IMR-90 (cell line): ENCODE measurements around the gene ATP4A. TPM values are rescaled to one million over a fixed set of nuclear protein-coding genes. Genes with fewer than 3 reads are reported as not detected.

Experiments
- ATAC-seq: fragments of 200-7000 bp; cut with Tn5 transposase; 2 replicates; pipeline ENCODE4 v1.9.1; 2020; ENCODE audit warnings: low read depth, mild to moderate bottlenecking, moderate library complexity
- BruUV-seq: library from RNA; stranded (reverse); fragments of 400-500 nt; replicated peaks from 2 replicates; lab custom pipeline; 2021; lab: Mats Ljungman, UMichigan
- CTCF ChIA-PET: fragments of 300-600 bp; formaldehyde crosslinking; extraction: SDS; loops from one replicate; lab custom pipeline; 2021; ENCODE audit warnings: antibody characterized with exemption; lab: Yijun Ruan, JAX
- POLR2A ChIA-PET: fragments of 300-600 bp; sonication (Branson Sonifier 250); formaldehyde crosslinking; loops from one replicate; lab custom pipeline; 2022; ENCODE audit warnings: antibody characterized with exemption; ENCODE audit not compliant: unreplicated experiment; lab: Charles Lee
- DNase-seq: peaks from one replicate; pipeline ENCODE4 v3.0.0; 2013
- H2AFZ ChIP-seq: replicated peaks from 2 replicates; pipeline ENCODE3; 2013; ENCODE audit warnings: low read length, mild to moderate bottlenecking; ENCODE audit not compliant: poor library complexity
- H2AK5ac ChIP-seq: 2 replicates; pipeline ENCODE4 v1.6.1; 2013; ENCODE audit warnings: low read depth, low read length, inconsistent platforms
- H2AK9ac ChIP-seq: replicated peaks from 2 replicates; pipeline ENCODE3; 2013; ENCODE audit warnings: mild to moderate bottlenecking, low read depth, low read length, moderate library complexity; ENCODE audit not compliant: poor library complexity
- H2BK120ac ChIP-seq: 2 replicates; pipeline ENCODE4 v1.6.1; 2013; ENCODE audit warnings: low read depth, low read length, inconsistent platforms
- H2BK15ac ChIP-seq: 3 replicates; pipeline ENCODE4 v1.6.1; 2013; ENCODE audit warnings: low read depth, low read length, inconsistent platforms
- H2BK20ac ChIP-seq: 2 replicates; pipeline ENCODE4 v1.6.1; 2013; ENCODE audit warnings: low read depth, mild to moderate bottlenecking, inconsistent platforms, low read length, moderate library complexity
- H2BK5ac ChIP-seq: 2 replicates; pipeline ENCODE4 v1.6.1; 2013; ENCODE audit warnings: mild to moderate bottlenecking, low read depth, low read length, inconsistent platforms; ENCODE audit not compliant: poor library complexity, severe bottlenecking
- H3K14ac ChIP-seq: replicated peaks from 2 replicates; pipeline ENCODE4 v1.6.1; 2013; ENCODE audit warnings: low read depth, low read length, inconsistent platforms
- H3K18ac ChIP-seq: 2 replicates; pipeline ENCODE4 v1.6.1; 2013; ENCODE audit warnings: low read depth, low read length, control low read depth
- H3K23ac ChIP-seq: 2 replicates; pipeline ENCODE4 v1.6.1; 2013; ENCODE audit warnings: low read depth, low read length, inconsistent platforms
- H3K27ac ChIP-seq: 2 replicates; pipeline ENCODE4 v1.5.1; 2013; ENCODE audit warnings: mild to moderate bottlenecking, control low read depth, low read length; ENCODE audit not compliant: insufficient read depth
- H3K27me3 ChIP-seq: 2 replicates; pipeline ENCODE4 v1.6.1; 2013; ENCODE audit warnings: low read length; ENCODE audit not compliant: control insufficient read depth, insufficient read depth
- H3K36me3 ChIP-seq: 2 replicates; pipeline ENCODE4 v1.6.1; 2013; ENCODE audit warnings: low read length, mixed read lengths; ENCODE audit not compliant: control insufficient read depth, insufficient read depth
- H3K4ac ChIP-seq: 2 replicates; pipeline ENCODE4 v1.6.1; 2013; ENCODE audit warnings: low read depth, low read length, inconsistent platforms
- H3K4me1 ChIP-seq: 2 replicates; pipeline ENCODE4 v1.6.1; 2013; ENCODE audit warnings: low read length, mixed read lengths; ENCODE audit not compliant: control insufficient read depth, insufficient read depth
- H3K4me2 ChIP-seq: 2 replicates; pipeline ENCODE4 v1.6.1; 2013; ENCODE audit warnings: low read depth, mild to moderate bottlenecking, control low read depth, low read length, moderate library complexity
- H3K4me3 ChIP-seq: 2 replicates; pipeline ENCODE4 v1.5.1; 2013; ENCODE audit warnings: low read depth, mild to moderate bottlenecking, control low read depth, low read length, moderate library complexity; ENCODE audit not compliant: insufficient read depth
- H3K56ac ChIP-seq: 2 replicates; pipeline ENCODE4 v1.6.1; 2013; ENCODE audit warnings: low read length, inconsistent platforms; ENCODE audit not compliant: insufficient read depth; ENCODE audit errors: extremely low read depth
- H3K79me1 ChIP-seq, 2 experiments: 2 replicates each; pipeline ENCODE4 v1.6.1; 2013; ENCODE audit warnings: low read length in 2 of 2, inconsistent platforms in 1 of 2, low read depth in 1 of 2
- H3K9ac ChIP-seq: 2 replicates; pipeline ENCODE4 v1.6.1; 2013; ENCODE audit warnings: low read depth, low read length, control low read depth
- H3K9me1 ChIP-seq: 2 replicates; pipeline ENCODE4 v1.6.1; 2013; ENCODE audit warnings: low read length, inconsistent platforms; ENCODE audit not compliant: insufficient read depth
- H3K9me3 ChIP-seq: 2 replicates; pipeline ENCODE4 v1.6.1; 2013; ENCODE audit warnings: low read length; ENCODE audit not compliant: control insufficient read depth, insufficient read depth
- H4K20me1 ChIP-seq: 2 replicates; pipeline ENCODE4 v1.6.1; 2013; ENCODE audit warnings: low read length, inconsistent platforms; ENCODE audit not compliant: insufficient read depth
- H4K5ac ChIP-seq: 2 replicates; pipeline ENCODE4 v1.6.1; 2013; ENCODE audit warnings: mild to moderate bottlenecking, low read depth, low read length, control low read depth
- H4K8ac ChIP-seq, 2 experiments: 2 replicates each; pipeline ENCODE4 v1.6.1; 2013; ENCODE audit warnings: low read depth in 2 of 2, low read length in 2 of 2, control low read depth in 1 of 2, inconsistent platforms in 1 of 2
- H4K91ac ChIP-seq: 2 replicates; pipeline ENCODE4 v1.6.1; 2013; ENCODE audit warnings: low read depth, low read length, inconsistent platforms; ENCODE audit not compliant: insufficient read depth
- BHLHE40 ChIP-seq: fragments of 150-350 bp; IDR thresholded peaks from 2 replicates; pipeline ENCODE4 v1.6.1; 2016; ENCODE audit warnings: mild to moderate bottlenecking, low read depth, low read length
- CEBPB ChIP-seq: IDR thresholded peaks from 2 replicates; pipeline ENCODE4 v1.6.1; 2012; ENCODE audit warnings: low read depth, low read length, improper control_type of control experiment
- CHD1 ChIP-seq: IDR thresholded peaks from 2 replicates; pipeline ENCODE4 v1.6.1; 2012; ENCODE audit warnings: low read depth, low read length, improper control_type of control experiment
- ELK1 ChIP-seq: fragments of 150-350 bp; IDR thresholded peaks from 2 replicates; pipeline ENCODE4 v1.6.1; 2016; ENCODE audit warnings: low read depth, mild to moderate bottlenecking, low read length, moderate library complexity, borderline replicate concordance
- FOS ChIP-seq: fragments of 150-350 bp; IDR thresholded peaks from 2 replicates; pipeline ENCODE4 v1.6.1; 2016; ENCODE audit warnings: low read depth, low read length
- MAFK ChIP-seq: IDR thresholded peaks from 2 replicates; pipeline ENCODE4 v1.6.1; 2012; ENCODE audit warnings: low read depth, low read length, improper control_type of control experiment
- MAZ ChIP-seq: IDR thresholded peaks from 2 replicates; pipeline ENCODE4 v1.6.1; 2012; ENCODE audit warnings: low read depth, mild to moderate bottlenecking, low read length, improper control_type of control experiment, moderate library complexity, borderline replicate concordance
- MXI1 ChIP-seq: IDR thresholded peaks from 2 replicates; pipeline ENCODE4 v1.6.1; 2012; ENCODE audit warnings: low read depth, mild to moderate bottlenecking, low read length, moderate library complexity, borderline replicate concordance
- NFE2L2 ChIP-seq: fragments of 150-350 bp; IDR thresholded peaks from 2 replicates; pipeline ENCODE4 v1.6.1; 2016; ENCODE audit warnings: low read depth, mild to moderate bottlenecking, low read length
- POLR2A ChIP-seq: IDR thresholded peaks from 2 replicates; pipeline ENCODE4 v1.6.1; 2012; ENCODE audit warnings: mild to moderate bottlenecking, low read depth, low read length
- RAD21 ChIP-seq: IDR thresholded peaks from 2 replicates; pipeline ENCODE4 v1.6.1; 2012; ENCODE audit warnings: low read length, improper control_type of control experiment
- RCOR1 ChIP-seq: IDR thresholded peaks from 2 replicates; pipeline ENCODE4 v1.6.1; 2012; ENCODE audit warnings: mild to moderate bottlenecking, low read length, improper control_type of control experiment; ENCODE audit not compliant: insufficient replicate concordance
- RFX5 ChIP-seq: IDR thresholded peaks from 2 replicates; pipeline ENCODE4 v1.8.0; 2012; ENCODE audit warnings: low read depth, mild to moderate bottlenecking, low read length, moderate library complexity
- SMC3 ChIP-seq: fragments of 150-350 bp; IDR thresholded peaks from 2 replicates; pipeline ENCODE4 v1.6.1; 2016; ENCODE audit warnings: low read depth, mild to moderate bottlenecking, antibody characterized with exemption, low read length, moderate library complexity
- USF2 ChIP-seq: fragments of 150-350 bp; IDR thresholded peaks from 2 replicates; pipeline ENCODE4 v1.6.1; 2017; ENCODE audit warnings: mild to moderate bottlenecking, antibody characterized with exemption, low read length, low read depth
- WGBS, 2 experiments: methylation state at CpG; one replicate each; pipeline versions ENCODE4 v1.1.5 to v1.1.7; 2013; ENCODE audit warnings: missing lambda C conversion rate in 2 of 2; ENCODE audit not compliant: insufficient read length in 1 of 2; ENCODE audit errors: extremely low coverage in 2 of 2; 5-methylcytosine and 5-hydroxymethylcytosine counted together
- dilution Hi-C: fragments of 300-500 bp; cut with HindIII; formaldehyde crosslinking; loops from one replicate; pipeline ENCODE4 v1.14.3; 2018; ENCODE audit warnings: low sequenced_read_pairs; ENCODE audit not compliant: unreplicated experiment
- in situ Hi-C: fragments of 300-500 bp; cut with MboI; formaldehyde crosslinking; loops from 3 replicates; pipeline ENCODE4 v1.14.3; 2019; ENCODE audit warnings: low sequenced_read_pairs, inconsistent platforms, mixed read lengths
- intact Hi-C: fragments of 100-400 bp; cut with micrococcal nuclease; formaldehyde crosslinking; loops from 2 replicates; pipeline ENCODE4 v1.10.0; 2022
- polyA plus RNA-seq, 3 experiments: library from polyadenylated mRNA; depleted of rRNA; stranded (reverse); fragments of >200 nt; gene quantifications; 2 replicates each; pipeline ENCODE4 v1.2.3, GENCODE V29; 2012; ENCODE audit warnings: low replicate concordance in 1 of 3
- total RNA-seq: library from RNA; depleted of rRNA; stranded (reverse); fragments of >200 nt; gene quantifications from 2 replicates; pipeline ENCODE4 v1.2.3, GENCODE V29; 2012
- TF ChIP-seq, protein P1 (sequence below): conservative IDR thresholded peaks from 2 replicates; pipeline ENCODE4 v1.5.1; 2012; ENCODE audit warnings: mild to moderate bottlenecking, low read depth, low read length, improper control_type of control experiment

Gene ATP4A
- total and polyA plus RNA-seq, 2 of the 4 experiments (the other 2 are of a cell fraction), result not detected

DNA sequence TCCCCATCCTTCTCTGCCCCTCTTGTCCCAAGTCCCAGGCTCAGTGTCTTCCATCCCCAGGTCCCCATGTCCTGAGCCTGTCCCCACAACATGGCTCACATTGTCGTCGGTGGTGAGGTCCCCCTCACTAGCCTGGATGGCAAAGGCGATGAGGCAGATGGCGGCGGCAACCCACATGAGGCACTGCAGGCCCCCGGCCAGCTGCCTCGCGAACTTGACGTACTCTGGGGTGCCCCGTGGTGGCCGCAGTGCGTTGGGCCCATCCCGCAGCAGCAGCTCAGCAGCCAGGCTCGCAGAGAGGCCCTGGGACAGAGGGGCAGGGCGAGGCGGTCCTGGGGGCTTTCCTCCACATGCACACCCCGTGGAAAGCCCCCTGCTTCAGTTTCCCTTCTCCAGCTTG, 1.1 kb downstream of the ATP4A start:
- Histone ChIP-seq H3K4me3 (no peak overlapping the region), H4K8ac (no peak overlapping the region), H3K9ac (no peak overlapping the region), H4K20me1 (no peaks in the 10 kb centered on the region), H4K91ac (no peak overlapping the region), H2AK9ac (no peak overlapping the region), H3K9me1 (0 out of 2 replicates have a peak, but pooled peaks cover 3% of the 10 kb centered on the region), H3K4me1 (no peaks in the 10 kb centered on the region), H3K4me2 (no peak overlapping the region), H4K5ac (no peak overlapping the region), H3K18ac (no peak overlapping the region), H3K27ac (no peak overlapping the region), H2BK120ac (no peak overlapping the region), H2BK20ac (no peak overlapping the region), H2AK5ac (no peak overlapping the region), H3K36me3 (no peaks in the 10 kb centered on the region), H3K79me1 (no peaks in the 10 kb centered on the region), H3K27me3 (peaks cover 37% of the 10 kb centered on the region), H3K4ac (no peak overlapping the region), H3K9me3 (no peaks in the 10 kb centered on the region), H2AFZ (no peak overlapping the region), H3K14ac (no peak overlapping the region), H3K56ac (no peak overlapping the region), H2BK5ac (no peak overlapping the region), H2BK15ac (no peak overlapping the region), H3K23ac (no peak overlapping the region)
- in situ Hi-C loops, result no loop called here
- ChIA-PET POLR2A (no interaction called here), CTCF (no interaction called here)
- DNase-seq (no peak), ATAC-seq (no peak)
- dilution Hi-C loops, result no loop called here
- 39% methylated on average over 15 of the region's 17 CpGs; no CpG with 5 or more reads in 1 of the 2 experiments for WGBS, 2 experiments
- TF ChIP-seq POLR2A (no peak), MAZ (no peak), RAD21 (no peak), FOS (no peak), RCOR1 (no peak), USF2 (no peak), ELK1 (no peak), CHD1 (no peak), BHLHE40 (no peak), CEBPB (no peak), MXI1 (no peak), NFE2L2 (no peak), MAFK (no peak), RFX5 (no peak), SMC3 (no peak)
- TF ChIP-seq, protein P1, sequence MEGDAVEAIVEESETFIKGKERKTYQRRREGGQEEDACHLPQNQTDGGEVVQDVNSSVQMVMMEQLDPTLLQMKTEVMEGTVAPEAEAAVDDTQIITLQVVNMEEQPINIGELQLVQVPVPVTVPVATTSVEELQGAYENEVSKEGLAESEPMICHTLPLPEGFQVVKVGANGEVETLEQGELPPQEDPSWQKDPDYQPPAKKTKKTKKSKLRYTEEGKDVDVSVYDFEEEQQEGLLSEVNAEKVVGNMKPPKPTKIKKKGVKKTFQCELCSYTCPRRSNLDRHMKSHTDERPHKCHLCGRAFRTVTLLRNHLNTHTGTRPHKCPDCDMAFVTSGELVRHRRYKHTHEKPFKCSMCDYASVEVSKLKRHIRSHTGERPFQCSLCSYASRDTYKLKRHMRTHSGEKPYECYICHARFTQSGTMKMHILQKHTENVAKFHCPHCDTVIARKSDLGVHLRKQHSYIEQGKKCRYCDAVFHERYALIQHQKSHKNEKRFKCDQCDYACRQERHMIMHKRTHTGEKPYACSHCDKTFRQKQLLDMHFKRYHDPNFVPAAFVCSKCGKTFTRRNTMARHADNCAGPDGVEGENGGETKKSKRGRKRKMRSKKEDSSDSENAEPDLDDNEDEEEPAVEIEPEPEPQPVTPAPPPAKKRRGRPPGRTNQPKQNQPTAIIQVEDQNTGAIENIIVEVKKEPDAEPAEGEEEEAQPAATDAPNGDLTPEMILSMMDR, result no peak
- intact Hi-C loops, result no loop called here
- no TSS peak for BruUV-seq
